AG04450 (cell line): ENCODE results near the gene AGBL5. TPM values are rescaled to one million over a fixed set of nuclear protein-coding genes. Genes with fewer than 3 reads are reported as not detected.
A peak's percentile ranks its signal among the peaks of the same experiment; 100 is the strongest.

ENCODE experiments used
- CTCF ChIA-PET: fragments of 300-600, 350-600 bp; formaldehyde crosslinking; extraction: SDS; loops from one replicate; lab custom pipeline; 2022; ENCODE audit warnings: antibody characterized with exemption, inconsistent platforms; lab: Charles Lee
- POLR2A ChIA-PET: fragments of 350-600 bp; formaldehyde crosslinking; extraction: SDS; loops from one replicate; lab custom pipeline; 2021; ENCODE audit warnings: antibody characterized with exemption, inconsistent platforms; lab: Yijun Ruan, JAX
- DNase-seq: peaks from one replicate; pipeline ENCODE4 v3.0.0-alpha.2; 2011; ENCODE audit warnings: low read depth, low spot score
- H3K27ac ChIP-seq: one replicate; pipeline ENCODE4 v1.5.1; 2012; ENCODE audit warnings: low read depth, low read length, control low read depth
- H3K27me3 ChIP-seq: one replicate; pipeline ENCODE4 v1.6.0; 2012; ENCODE audit warnings: low read length; ENCODE audit not compliant: control insufficient read depth, insufficient read depth
- H3K4me3 ChIP-seq: 2 replicates; pipeline ENCODE4 v1.5.1; 2011; ENCODE audit warnings: mild to moderate bottlenecking, low read depth, low read length, control low read depth
- H3K9me3 ChIP-seq: 2 replicates; pipeline ENCODE4 v1.5.1; 2012; ENCODE audit warnings: low read length; ENCODE audit not compliant: control insufficient read depth, insufficient read depth
- polyA plus RNA-seq: library from polyadenylated mRNA; depleted of rRNA; stranded (reverse); fragments of >200 nt; gene quantifications from 2 replicates; pipeline ENCODE4 v1.2.3, GENCODE V29; 2011
- TF ChIP-seq, protein P1 (sequence below): IDR thresholded peaks from 2 replicates; pipeline ENCODE4 v1.5.1; 2011; ENCODE audit warnings: low read depth, low read length, control low read depth, inconsistent platforms

The AGBL5 gene
- polyA plus RNA-seq, 1 experiment: 40.9 TPM

DNA sequence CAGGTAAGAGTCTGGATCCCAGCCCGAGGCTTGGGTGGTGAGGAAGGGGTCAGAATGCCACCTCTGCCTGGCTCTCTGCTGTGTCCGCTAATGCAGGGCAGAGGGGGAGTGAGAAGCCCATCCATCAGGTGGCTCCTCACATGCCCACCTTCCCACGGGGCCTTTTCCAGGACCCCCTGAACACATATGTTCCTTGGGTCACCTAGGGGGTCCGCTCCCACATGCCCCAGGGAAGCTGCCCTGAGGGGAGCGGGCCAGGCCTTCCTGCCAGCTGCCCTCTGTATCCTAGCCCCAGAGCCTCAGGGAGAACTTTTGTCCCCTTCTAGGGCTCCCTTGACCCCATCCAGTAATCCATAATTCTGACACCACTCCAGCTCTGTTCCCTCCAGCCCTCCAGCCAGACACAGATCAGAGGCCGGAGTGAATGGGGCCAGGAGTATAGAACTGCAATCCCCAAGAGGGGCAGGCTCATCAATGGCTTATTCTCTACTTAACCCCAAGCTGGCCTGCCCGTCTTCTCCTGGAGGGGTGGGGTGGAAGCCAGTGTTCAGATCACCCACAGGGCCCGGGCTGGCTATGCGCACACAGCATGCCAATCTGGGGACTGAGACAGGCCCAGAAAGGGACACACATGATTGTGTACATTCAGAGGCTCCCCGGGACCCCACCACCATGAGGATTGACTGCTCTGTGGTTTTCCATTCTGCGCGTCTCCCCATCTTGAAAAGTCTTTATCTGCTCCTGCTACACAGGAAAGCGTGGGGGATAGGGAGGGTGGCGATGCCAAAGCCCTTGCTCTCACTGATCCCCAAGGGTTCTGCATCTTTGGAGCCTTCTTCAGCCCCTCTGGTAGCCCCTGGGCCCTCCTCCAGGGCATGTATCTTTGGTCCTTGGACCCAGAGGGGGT lies 28.0 kb downstream of the AGBL5 start:
- POLR2A ChIA-PET: interaction anchor here (0.7 to 2.4 kb wide), 3 partner anchors 23 to 29 kb away, joined by 3 to 15 read pairs (median 4); partner anchors contain the start of gene AGBL5

DNA sequence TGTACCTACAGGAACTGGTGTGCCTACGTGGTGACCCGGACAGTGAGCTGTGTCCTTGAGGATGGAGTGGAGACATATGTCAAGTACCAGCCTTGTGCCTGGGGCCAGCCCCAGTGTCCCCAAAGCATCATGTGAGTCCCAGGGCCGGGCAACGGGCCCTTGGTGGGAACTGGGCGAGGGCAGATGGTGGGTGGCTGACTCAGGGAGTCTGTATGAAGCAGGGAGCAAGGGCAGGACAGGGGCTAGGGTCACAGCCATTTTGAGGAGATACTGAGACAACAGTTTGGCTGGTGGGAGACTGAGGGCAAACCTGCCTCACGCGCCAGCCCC lies 28.6 kb downstream of the AGBL5 start:
- Histone ChIP-seq H3K27me3 (no peaks in the 10 kb centered on the region), H3K4me3 (peak overlapping the region; percentile 85), H3K27ac (peak overlapping the region; percentile 52), H3K9me3 (no peaks in the 10 kb centered on the region; the same call in 1 of the 2 replicates)
- CTCF ChIA-PET: no interaction called here
- no peak for DNase-seq
- POLR2A ChIA-PET: interaction anchor here (0.9 to 2.4 kb wide), 3 partner anchors 8 to 29 kb away, joined by 6 to 25 read pairs (median 15); partner anchors contain the start of genes AGBL5 and OST4
- TF ChIP-seq, protein P1, sequence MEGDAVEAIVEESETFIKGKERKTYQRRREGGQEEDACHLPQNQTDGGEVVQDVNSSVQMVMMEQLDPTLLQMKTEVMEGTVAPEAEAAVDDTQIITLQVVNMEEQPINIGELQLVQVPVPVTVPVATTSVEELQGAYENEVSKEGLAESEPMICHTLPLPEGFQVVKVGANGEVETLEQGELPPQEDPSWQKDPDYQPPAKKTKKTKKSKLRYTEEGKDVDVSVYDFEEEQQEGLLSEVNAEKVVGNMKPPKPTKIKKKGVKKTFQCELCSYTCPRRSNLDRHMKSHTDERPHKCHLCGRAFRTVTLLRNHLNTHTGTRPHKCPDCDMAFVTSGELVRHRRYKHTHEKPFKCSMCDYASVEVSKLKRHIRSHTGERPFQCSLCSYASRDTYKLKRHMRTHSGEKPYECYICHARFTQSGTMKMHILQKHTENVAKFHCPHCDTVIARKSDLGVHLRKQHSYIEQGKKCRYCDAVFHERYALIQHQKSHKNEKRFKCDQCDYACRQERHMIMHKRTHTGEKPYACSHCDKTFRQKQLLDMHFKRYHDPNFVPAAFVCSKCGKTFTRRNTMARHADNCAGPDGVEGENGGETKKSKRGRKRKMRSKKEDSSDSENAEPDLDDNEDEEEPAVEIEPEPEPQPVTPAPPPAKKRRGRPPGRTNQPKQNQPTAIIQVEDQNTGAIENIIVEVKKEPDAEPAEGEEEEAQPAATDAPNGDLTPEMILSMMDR: no peak

More for the DNA sequence above, 28.0 kb downstream of the AGBL5 start:
- no peaks in the 10 kb centered on the region; the same call in 1 of the 2 replicates for H3K9me3 ChIP-seq
- CTCF ChIA-PET: interaction anchor here (1.0 kb wide), 1 partner anchor 17 kb away, joined by 3 read pairs; no protein-coding TSS in a partner anchor
- peak overlapping the region; percentile 85 for H3K4me3 ChIP-seq
- H3K27ac ChIP-seq: peak overlapping the region; percentile 57
- DNase-seq: no peak
- H3K27me3 ChIP-seq: no peaks in the 10 kb centered on the region
- TF ChIP-seq, protein P1: no peak

DNA sequence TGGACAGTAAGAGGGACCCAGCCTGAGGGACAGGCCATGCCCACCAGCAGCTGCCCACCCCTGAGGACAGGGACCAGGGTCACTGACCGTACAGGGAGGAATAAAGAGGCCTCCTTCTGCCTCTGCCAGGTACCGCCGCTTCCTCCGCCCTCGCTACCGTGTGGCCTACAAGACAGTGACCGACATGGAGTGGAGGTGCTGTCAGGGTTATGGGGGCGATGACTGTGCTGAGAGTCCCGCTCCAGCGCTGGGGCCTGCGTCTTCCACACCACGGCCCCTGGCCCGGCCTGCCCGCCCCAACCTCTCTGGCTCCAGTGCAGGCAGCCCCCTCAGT lies 29.1 kb downstream of the AGBL5 start:
- Histone ChIP-seq H3K4me3 (peak overlapping the region; percentile 85), H3K27ac (peak overlapping the region; percentile 52), H3K9me3 (no peaks in the 10 kb centered on the region; the same call in 1 of the 2 replicates), H3K27me3 (no peaks in the 10 kb centered on the region)
- ChIA-PET CTCF (interaction anchor here (1.0 kb wide), 2 partner anchors 8 to 24 kb away, joined by 3 to 4 read pairs; no protein-coding TSS in a partner anchor), POLR2A (interaction anchor here (0.6 to 7.7 kb wide), 7 partner anchors 8 to 47 kb away, joined by 4 to 53 read pairs (median 6); partner anchors contain the start of genes AGBL5 and OST4)
- no peak for DNase-seq
- TF ChIP-seq, protein P1: no peak

DNA sequence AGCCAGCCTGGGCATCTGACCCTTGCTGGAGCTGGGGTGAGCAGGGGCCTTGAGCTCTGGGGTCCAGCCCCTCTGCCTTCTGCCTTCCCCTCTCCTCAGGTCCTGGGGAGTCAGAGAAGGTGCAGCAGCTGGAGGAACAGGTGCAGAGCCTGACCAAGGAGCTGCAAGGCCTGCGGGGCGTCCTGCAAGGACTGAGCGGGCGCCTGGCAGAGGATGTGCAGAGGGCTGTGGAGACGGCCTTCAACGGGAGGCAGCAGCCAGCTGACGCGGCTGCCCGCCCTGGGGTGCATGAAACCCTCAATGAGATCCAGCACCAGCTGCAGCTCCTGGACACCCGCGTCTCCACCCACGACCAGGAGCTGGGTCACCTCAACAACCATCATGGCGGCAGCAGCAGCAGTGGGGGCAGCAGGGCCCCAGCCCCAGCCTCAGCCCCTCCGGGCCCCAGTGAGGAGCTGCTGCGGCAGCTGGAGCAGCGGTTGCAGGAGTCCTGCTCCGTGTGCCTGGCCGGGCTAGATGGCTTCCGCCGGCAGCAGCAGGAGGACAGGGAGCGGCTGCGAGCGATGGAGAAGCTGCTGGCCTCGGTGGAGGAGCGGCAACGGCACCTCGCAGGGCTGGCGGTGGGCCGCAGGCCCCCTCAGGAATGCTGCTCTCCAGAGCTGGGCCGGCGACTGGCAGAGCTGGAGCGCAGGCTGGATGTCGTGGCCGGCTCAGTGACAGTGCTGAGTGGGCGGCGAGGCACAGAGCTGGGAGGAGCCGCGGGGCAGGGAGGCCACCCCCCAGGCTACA lies 30.7 kb downstream of the AGBL5 start:
- no peaks in the 10 kb centered on the region; the same call in 1 of the 2 replicates for H3K9me3 ChIP-seq
- DNase-seq: no peak
- no peak overlapping the region for H3K27ac ChIP-seq
- ChIA-PET POLR2A (interaction anchor here (0.6 to 7.7 kb wide), 4 partner anchors 10 to 83 kb away, joined by 3 to 53 read pairs (median 16); partner anchors contain the start of genes AGBL5 and OST4), CTCF (interaction anchor here (1.0 kb wide), 1 partner anchor 32 kb away, joined by 5 read pairs; no protein-coding TSS in a partner anchor)
- no peak overlapping the region for H3K4me3 ChIP-seq
- H3K27me3 ChIP-seq: no peaks in the 10 kb centered on the region
- TF ChIP-seq, protein P1: no peak
